Fibroblast of lung (primary cell): ENCODE measurements around the gene SERPINB10.

Source experiments
- CTCF ChIP-seq, 2 donors: IDR thresholded peaks in 1 of 2; conservative IDR thresholded peaks in 1 of 2; 1 replicate in 1 of 2; 2 replicates in 1 of 2; pipeline ENCODE4 v1.5.1; 2011 to 2012; ENCODE audit warnings: low read length in 2 of 2, control low read depth in 1 of 2, inconsistent platforms in 1 of 2, low read depth in 1 of 2, mild to moderate bottlenecking in 1 of 2
- EZH2 ChIP-seq: IDR thresholded peaks from 2 replicates; pipeline ENCODE4 v1.5.1; 2012; ENCODE audit warnings: low read length, control low read depth, mild to moderate bottlenecking; ENCODE audit errors: missing control alignments

GRCh38 chr18:63953811-63954210, 46.1 kb downstream of the SERPINB10 start:
- TF ChIP-seq CTCF (conservative IDR thresholded peaks at IDR 0.05 in 1 of 2, IDR thresholded peaks at IDR 0.05 in 1 of 2; ENCODE audit: low read depth in 1 of 2, low read length in 2 of 2): no peak
- no peak for TF ChIP-seq EZH2
